Measurements from ENCODE around the gene DCXR. TPM values are rescaled to one million over a fixed set of nuclear protein-coding genes. Genes with fewer than 3 reads are reported as not detected.

The DCXR gene
- total RNA-seq, 1 experiment from 2014 or later: 306 TPM

- Histone ChIP-seq H4K20me1 (ENCODE audit: insufficient read depth) (no peaks in the 10 kb centered on the region), H3K4me2 (ENCODE audit: low read length) (no peak overlapping the region), H3K27me3 (ENCODE audit: insufficient read depth, low read length) (no peaks in the 10 kb centered on the region), H3K4me3 (replicated peaks in 1 of 2; ENCODE audit: low read depth in 1 of 2, low read length in 2 of 2) (no peak overlapping the region), H2AFZ (ENCODE audit: low read depth, low read length, poor library complexity, severe bottlenecking) (no peak overlapping the region), H3K36me3 (ENCODE audit: control insufficient read depth in 1 of 2, insufficient read depth in 2 of 2, low read length in 2 of 2) (peaks cover 7 to 19% of the 10 kb centered on the region in 2 experiments; a peak in 2 of 4 replicates), H3K4me1 (ENCODE audit: control insufficient read depth in 1 of 2, insufficient read depth in 2 of 2, low read length in 2 of 2) (peaks cover 13 to 24% of the 10 kb centered on the region in 2 experiments; a peak in 3 of 4 replicates), H3K79me2 (ENCODE audit: insufficient read depth, low read length) (peaks cover 36% of the 10 kb centered on the region), H3K27ac (ENCODE audit: low read depth, low read length) (no peak overlapping the region; the same call in 1 of the 2 replicates), H3K9me3 (ENCODE audit: control insufficient read depth in 1 of 2, insufficient read depth in 1 of 2, low read depth in 1 of 2, low read length in 2 of 2) (no peaks in the 10 kb centered on the region), H3K9me2 (ENCODE audit: insufficient read depth) (no peaks in the 10 kb centered on the region), H3K9ac (ENCODE audit: low read length) (no peak overlapping the region)
- DNase-seq (ENCODE audit: low read depth, low spot score) (no peak), ATAC-seq (no peak)
- BruUV-seq (replicated peaks): no TSS peak
- ChIA-PET RAD21 (ENCODE audit: low non-redundant PET in 1 of 2, low total read pairs in 2 of 2, uncharacterized antibody in 2 of 2, unreplicated experiment in 2 of 2) (interaction anchor here in 1 of 2 experiments (0.7 kb wide), 1 partner anchor 27 kb away, joined by 3 read pairs; no protein-coding TSS in a partner anchor), CTCF (no interaction called here), POLR2A (no interaction called here)
- intact Hi-C loops (cut with micrococcal nuclease): no loop called here
- TF ChIP-seq POLR2A (IDR thresholded peaks at IDR 0.05; ENCODE audit: borderline replicate concordance, extremely low read depth, insufficient read depth, insufficient read length) (no peak), FOSL1 (IDR thresholded peaks at IDR 0.05; ENCODE audit: low read depth) (no peak), SIN3A (IDR thresholded peaks at IDR 0.05; ENCODE audit: low read depth) (no peak)
- TF ChIP-seq, protein P1, sequence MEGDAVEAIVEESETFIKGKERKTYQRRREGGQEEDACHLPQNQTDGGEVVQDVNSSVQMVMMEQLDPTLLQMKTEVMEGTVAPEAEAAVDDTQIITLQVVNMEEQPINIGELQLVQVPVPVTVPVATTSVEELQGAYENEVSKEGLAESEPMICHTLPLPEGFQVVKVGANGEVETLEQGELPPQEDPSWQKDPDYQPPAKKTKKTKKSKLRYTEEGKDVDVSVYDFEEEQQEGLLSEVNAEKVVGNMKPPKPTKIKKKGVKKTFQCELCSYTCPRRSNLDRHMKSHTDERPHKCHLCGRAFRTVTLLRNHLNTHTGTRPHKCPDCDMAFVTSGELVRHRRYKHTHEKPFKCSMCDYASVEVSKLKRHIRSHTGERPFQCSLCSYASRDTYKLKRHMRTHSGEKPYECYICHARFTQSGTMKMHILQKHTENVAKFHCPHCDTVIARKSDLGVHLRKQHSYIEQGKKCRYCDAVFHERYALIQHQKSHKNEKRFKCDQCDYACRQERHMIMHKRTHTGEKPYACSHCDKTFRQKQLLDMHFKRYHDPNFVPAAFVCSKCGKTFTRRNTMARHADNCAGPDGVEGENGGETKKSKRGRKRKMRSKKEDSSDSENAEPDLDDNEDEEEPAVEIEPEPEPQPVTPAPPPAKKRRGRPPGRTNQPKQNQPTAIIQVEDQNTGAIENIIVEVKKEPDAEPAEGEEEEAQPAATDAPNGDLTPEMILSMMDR (IDR thresholded peaks at IDR 0.05 in 2 of 3, conservative IDR thresholded peaks at IDR 0.05 in 1 of 3; ENCODE audit: borderline replicate concordance in 1 of 3, insufficient read depth in 1 of 3, low read depth in 2 of 3, low read length in 2 of 3): no peak
These were observed 11.6 kb upstream of the DCXR start for GRCh38 chr17:82049106-82049505.

DNA sequence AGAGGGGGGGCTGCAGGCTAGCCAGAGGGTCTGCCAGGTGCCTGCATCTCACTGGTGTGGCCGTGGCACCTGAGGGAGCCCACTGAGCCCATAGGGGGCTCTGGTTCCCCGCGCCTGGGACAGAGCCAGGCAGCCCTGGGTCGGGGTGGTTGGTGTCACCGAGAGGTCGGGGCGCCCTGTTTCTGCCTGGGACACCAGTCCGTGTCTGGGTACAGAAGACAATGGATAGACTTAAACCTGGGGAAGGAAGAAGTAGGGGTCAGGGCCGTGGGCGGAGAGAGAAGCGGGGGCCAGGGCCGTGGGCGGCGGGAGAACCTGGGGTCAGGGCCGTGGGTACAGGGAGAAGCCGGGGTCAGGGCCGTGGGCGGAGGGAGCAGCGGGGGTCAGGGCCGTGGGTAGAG lies 11.1 kb upstream of the DCXR start:
- H4K20me1 ChIP-seq (ENCODE audit: insufficient read depth): no peaks in the 10 kb centered on the region
- H3K9me3 ChIP-seq (ENCODE audit: control insufficient read depth in 1 of 2, insufficient read depth in 1 of 2, low read depth in 1 of 2, low read length in 2 of 2): no peaks in the 10 kb centered on the region
- RAD21 ChIA-PET (ENCODE audit: low non-redundant PET in 1 of 2, low total read pairs in 2 of 2, uncharacterized antibody in 2 of 2, unreplicated experiment in 2 of 2): interaction anchor here in 1 of 2 experiments (0.7 kb wide), 1 partner anchor 27 kb away, joined by 3 read pairs; no protein-coding TSS in a partner anchor
- H3K4me1 ChIP-seq (ENCODE audit: control insufficient read depth in 1 of 2, insufficient read depth in 2 of 2, low read length in 2 of 2): peaks cover 13 to 20% of the 10 kb centered on the region in 2 experiments; a peak in 3 of 4 replicates
- no TSS peak for BruUV-seq (replicated peaks)
- H2AFZ ChIP-seq (ENCODE audit: low read depth, low read length, poor library complexity, severe bottlenecking): no peak overlapping the region
- intact Hi-C loops (cut with micrococcal nuclease): no loop called here
- POLR2A ChIA-PET: no interaction called here
- H3K79me2 ChIP-seq (ENCODE audit: insufficient read depth, low read length): peaks cover 30% of the 10 kb centered on the region
- peaks cover 7 to 19% of the 10 kb centered on the region in 2 experiments; a peak in 2 of 4 replicates for H3K36me3 ChIP-seq (ENCODE audit: control insufficient read depth in 1 of 2, insufficient read depth in 2 of 2, low read length in 2 of 2)
- ATAC-seq (no peak), DNase-seq (ENCODE audit: low read depth, low spot score) (no peak)
- no peak overlapping the region for H3K4me3 ChIP-seq (replicated peaks in 1 of 2; ENCODE audit: low read depth in 1 of 2, low read length in 2 of 2)
- no peaks in the 10 kb centered on the region for H3K9me2 ChIP-seq (ENCODE audit: insufficient read depth)
- H3K9ac ChIP-seq (ENCODE audit: low read length): no peak overlapping the region
- H3K4me2 ChIP-seq (ENCODE audit: low read length): no peak overlapping the region
- H3K27ac ChIP-seq (ENCODE audit: low read depth, low read length): no peak overlapping the region
- CTCF ChIA-PET: no interaction called here
- no peaks in the 10 kb centered on the region for H3K27me3 ChIP-seq (ENCODE audit: insufficient read depth, low read length)
- TF ChIP-seq SRF (IDR thresholded peaks at IDR 0.05; ENCODE audit: low read depth) (no peak), CBX3 (IDR thresholded peaks at IDR 0.05; ENCODE audit: low read depth) (no peak), FOSL1 (IDR thresholded peaks at IDR 0.05; ENCODE audit: low read depth) (no peak), EGR1 (IDR thresholded peaks at IDR 0.05; ENCODE audit: low read depth) (no peak), MAX (IDR thresholded peaks at IDR 0.05) (no peak), SIN3A (IDR thresholded peaks at IDR 0.05; ENCODE audit: low read depth) (no peak), ATF3 (IDR thresholded peaks at IDR 0.05) (no peak), EZH2phosphoT487 (IDR thresholded peaks at IDR 0.05; ENCODE audit: borderline replicate concordance) (no peak), POLR2AphosphoS5 (IDR thresholded peaks at IDR 0.05; ENCODE audit: low read depth, low read length) (no peak)
- TF ChIP-seq, protein P2, sequence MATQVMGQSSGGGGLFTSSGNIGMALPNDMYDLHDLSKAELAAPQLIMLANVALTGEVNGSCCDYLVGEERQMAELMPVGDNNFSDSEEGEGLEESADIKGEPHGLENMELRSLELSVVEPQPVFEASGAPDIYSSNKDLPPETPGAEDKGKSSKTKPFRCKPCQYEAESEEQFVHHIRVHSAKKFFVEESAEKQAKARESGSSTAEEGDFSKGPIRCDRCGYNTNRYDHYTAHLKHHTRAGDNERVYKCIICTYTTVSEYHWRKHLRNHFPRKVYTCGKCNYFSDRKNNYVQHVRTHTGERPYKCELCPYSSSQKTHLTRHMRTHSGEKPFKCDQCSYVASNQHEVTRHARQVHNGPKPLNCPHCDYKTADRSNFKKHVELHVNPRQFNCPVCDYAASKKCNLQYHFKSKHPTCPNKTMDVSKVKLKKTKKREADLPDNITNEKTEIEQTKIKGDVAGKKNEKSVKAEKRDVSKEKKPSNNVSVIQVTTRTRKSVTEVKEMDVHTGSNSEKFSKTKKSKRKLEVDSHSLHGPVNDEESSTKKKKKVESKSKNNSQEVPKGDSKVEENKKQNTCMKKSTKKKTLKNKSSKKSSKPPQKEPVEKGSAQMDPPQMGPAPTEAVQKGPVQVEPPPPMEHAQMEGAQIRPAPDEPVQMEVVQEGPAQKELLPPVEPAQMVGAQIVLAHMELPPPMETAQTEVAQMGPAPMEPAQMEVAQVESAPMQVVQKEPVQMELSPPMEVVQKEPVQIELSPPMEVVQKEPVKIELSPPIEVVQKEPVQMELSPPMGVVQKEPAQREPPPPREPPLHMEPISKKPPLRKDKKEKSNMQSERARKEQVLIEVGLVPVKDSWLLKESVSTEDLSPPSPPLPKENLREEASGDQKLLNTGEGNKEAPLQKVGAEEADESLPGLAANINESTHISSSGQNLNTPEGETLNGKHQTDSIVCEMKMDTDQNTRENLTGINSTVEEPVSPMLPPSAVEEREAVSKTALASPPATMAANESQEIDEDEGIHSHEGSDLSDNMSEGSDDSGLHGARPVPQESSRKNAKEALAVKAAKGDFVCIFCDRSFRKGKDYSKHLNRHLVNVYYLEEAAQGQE (IDR thresholded peaks at IDR 0.05; ENCODE audit: low read depth): no peak
